PC-3 (cell line): ENCODE data around the gene AFF1. TPM values are rescaled to one million over a fixed set of nuclear protein-coding genes. Genes with fewer than 3 reads are reported as not detected.

Experiments
- ATAC-seq: fragments of 200-7000 bp; cut with Tn5 transposase; 2 replicates; pipeline ENCODE4 v1.9.1; 2020; ENCODE audit warnings: mild to moderate bottlenecking, moderate library complexity
- BruUV-seq: library from RNA; stranded (reverse); fragments of 400-500 nt; replicated peaks from 2 replicates; lab custom pipeline; 2021; lab: Mats Ljungman, UMichigan
- CTCF ChIA-PET: fragments of 300-600 bp; sonication (Branson Sonifier 250); formaldehyde crosslinking; loops from one replicate; lab custom pipeline; 2022; ENCODE audit warnings: antibody characterized with exemption; lab: Charles Lee
- POLR2A ChIA-PET: fragments of 300-600 bp; sonication (Branson Sonifier 250); formaldehyde crosslinking; loops from one replicate; lab custom pipeline; 2022; ENCODE audit warnings: antibody characterized with exemption; ENCODE audit not compliant: unreplicated experiment; lab: Charles Lee
- DNase-seq: peaks from one replicate; pipeline ENCODE4 v3.0.0-alpha.2; 2015
- H2AFZ ChIP-seq: fragments of 300-600 bp; sonication (generic); 2 replicates; pipeline ENCODE4 v1.6.0; 2016; ENCODE audit warnings: antibody characterized with exemption, low read length
- H3F3A ChIP-seq: fragments of 300-600 bp; sonication (generic); one replicate; pipeline ENCODE4 v1.6.0; 2017; ENCODE audit warnings: antibody characterized with exemption, low read length, control low read depth, mild to moderate bottlenecking; ENCODE audit not compliant: unreplicated experiment
- H3K27ac ChIP-seq: fragments of 300-600 bp; sonication (generic); 2 replicates; pipeline ENCODE4 v1.5.1; 2016; ENCODE audit warnings: mild to moderate bottlenecking, low read length
- H3K27me3 ChIP-seq: fragments of 300-600 bp; sonication (generic); 2 replicates; pipeline ENCODE4 v1.6.1; 2016; ENCODE audit warnings: low read length, mixed read lengths
- H3K36me3 ChIP-seq: fragments of 300-600 bp; sonication (generic); 2 replicates; pipeline ENCODE4 v1.6.1; 2016; ENCODE audit warnings: low read depth, mixed run types, low read length, mixed read lengths
- H3K4me1 ChIP-seq: fragments of 300-600 bp; sonication (generic); 2 replicates; pipeline ENCODE4 v1.5.1; 2016; ENCODE audit warnings: low read length; ENCODE audit not compliant: insufficient read depth
- H3K4me2 ChIP-seq: fragments of 300-600 bp; sonication (generic); 2 replicates; pipeline ENCODE4 v1.6.0; 2016; ENCODE audit warnings: low read length
- H3K4me3 ChIP-seq: fragments of 300-600 bp; sonication (generic); 2 replicates; pipeline ENCODE4 v1.5.1; 2016; ENCODE audit warnings: mild to moderate bottlenecking, low read length, mixed read lengths
- H3K79me2 ChIP-seq: fragments of 300-600 bp; sonication (generic); 2 replicates; pipeline ENCODE4 v1.6.1; 2017; ENCODE audit warnings: low read length, mixed read lengths
- H3K9ac ChIP-seq: fragments of 300-600 bp; sonication (generic); 2 replicates; pipeline ENCODE4 v1.6.0; 2016; ENCODE audit warnings: mild to moderate bottlenecking, low read length
- H3K9me2 ChIP-seq: fragments of 300-600 bp; sonication (generic); replicated peaks from 2 replicates; pipeline ENCODE4 v1.6.1; 2016; ENCODE audit warnings: mixed run types, low read length, mixed read lengths
- H3K9me3 ChIP-seq: fragments of 300-600 bp; sonication (generic); 2 replicates; pipeline ENCODE4 v1.6.1; 2016; ENCODE audit warnings: low read length, mixed read lengths
- H4K20me1 ChIP-seq: fragments of 300-600 bp; sonication (generic); 2 replicates; pipeline ENCODE4 v1.6.1; 2016; ENCODE audit warnings: low read length, mixed read lengths
- CTCF ChIP-seq: fragments of 300-600 bp; sonication (generic); conservative IDR thresholded peaks from 2 replicates; pipeline ENCODE4 v1.5.1; 2017; ENCODE audit warnings: antibody characterized with exemption, low read depth, mild to moderate bottlenecking, low read length
- EZH2 ChIP-seq: fragments of 300-600 bp; sonication (generic); IDR thresholded peaks from one replicate; pipeline ENCODE4 v1.6.1; 2017; ENCODE audit warnings: antibody characterized with exemption, mild to moderate bottlenecking, low read length; ENCODE audit not compliant: unreplicated experiment
- EZH2phosphoT487 ChIP-seq: fragments of 300-600 bp; sonication (generic); IDR thresholded peaks from 2 replicates; pipeline ENCODE4 v1.6.1; 2018; ENCODE audit warnings: mild to moderate bottlenecking, antibody characterized with exemption, low read length, borderline replicate concordance
- intact Hi-C: fragments of 100-400 bp; cut with micrococcal nuclease; formaldehyde crosslinking; loops from 2 replicates; pipeline ENCODE4 v1.9.0; 2023
- total RNA-seq: library from RNA; depleted of rRNA; stranded (reverse); fragments of >200 nt; gene quantifications from 2 replicates; pipeline ENCODE4 v1.2.3, GENCODE V29; 2014

The AFF1 gene
- total RNA-seq, 1 experiment from 2014 or later = 8.1 TPM

GRCh38 chr4:86910820-86911684, 23.8 kb upstream of the AFF1 start:
- Histone ChIP-seq H3K9ac (no peak overlapping the region), H4K20me1 (no peaks in the 10 kb centered on the region), H3K36me3 (no peaks in the 10 kb centered on the region), H3F3A (no peaks in the 10 kb centered on the region), H3K4me3 (no peak overlapping the region), H3K9me3 (no peaks in the 10 kb centered on the region), H3K27me3 (no peaks in the 10 kb centered on the region), H3K4me1 (no peaks in the 10 kb centered on the region), H3K4me2 (no peak overlapping the region), H2AFZ (no peak overlapping the region), H3K9me2 (no peaks in the 10 kb centered on the region), H3K27ac (no peak overlapping the region), H3K79me2 (no peaks in the 10 kb centered on the region)
- TF ChIP-seq EZH2phosphoT487 (no peak), EZH2 (no peak), CTCF (no peak)
- no TSS peak for BruUV-seq
- no peak for ATAC-seq
- ChIA-PET POLR2A (no interaction called here), CTCF (interaction anchor here (0.6 kb wide), 1 partner anchor 414 kb away, joined by 3 read pairs; no protein-coding TSS in a partner anchor)
- intact Hi-C loops = no loop called here
- DNase-seq = no peak

DNA sequence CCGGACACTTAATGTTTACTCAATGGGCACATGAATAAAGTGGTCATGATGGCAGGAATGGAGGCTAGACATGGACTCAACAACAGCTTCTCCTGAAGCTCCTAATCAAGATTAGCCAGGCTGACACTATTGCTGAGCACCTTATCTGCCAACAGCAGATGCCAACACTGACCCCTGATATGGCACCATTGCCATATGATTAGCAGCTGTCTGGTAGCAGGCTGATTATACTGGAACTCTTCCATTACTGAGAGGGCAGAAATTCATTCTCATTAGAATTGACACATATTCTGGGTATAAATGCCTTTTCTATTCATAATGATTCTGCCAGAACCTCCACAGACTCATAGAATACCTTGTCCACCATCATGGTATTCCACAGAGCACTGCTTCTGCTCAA, 18.4 kb upstream of the AFF1 start:
- H3K27ac ChIP-seq = no peak overlapping the region
- no peaks in the 10 kb centered on the region for H3K27me3 ChIP-seq
- intact Hi-C loops = no loop called here
- DNase-seq (no peak), ATAC-seq (no peak)
- no peaks in the 10 kb centered on the region for H3K36me3 ChIP-seq
- no peak overlapping the region for H3K4me2 ChIP-seq
- POLR2A ChIA-PET = interaction anchor here (0.6 kb wide), 1 partner anchor 19 kb away, joined by 25 read pairs; no protein-coding TSS in a partner anchor
- no peak overlapping the region for H2AFZ ChIP-seq
- no peak for TF ChIP-seq EZH2
- no peak for TF ChIP-seq CTCF
- TF ChIP-seq EZH2phosphoT487 = no peak
- CTCF ChIA-PET = no interaction called here
- H3K9me2 ChIP-seq = no peaks in the 10 kb centered on the region
- no peak overlapping the region for H3K9ac ChIP-seq
- no peak overlapping the region for H3K4me3 ChIP-seq
- H4K20me1 ChIP-seq = no peaks in the 10 kb centered on the region
- H3K9me3 ChIP-seq = no peaks in the 10 kb centered on the region
- H3F3A ChIP-seq = no peaks in the 10 kb centered on the region
- no peaks in the 10 kb centered on the region for H3K4me1 ChIP-seq
- BruUV-seq = no TSS peak
- H3K79me2 ChIP-seq = no peaks in the 10 kb centered on the region
